IPS-18a (cell line): ENCODE data around the gene DPH5.

ENCODE experiments used
- H3K27ac ChIP-seq: one replicate; pipeline ENCODE4 v1.5.1; 2013; ENCODE audit warnings: low read length
- H3K27me3 ChIP-seq: one replicate; pipeline ENCODE4 v1.6.1; 2013; ENCODE audit warnings: mild to moderate bottlenecking, low read length; ENCODE audit not compliant: control insufficient read depth, insufficient read depth
- H3K36me3 ChIP-seq: one replicate; pipeline ENCODE4 v1.6.1; 2013; ENCODE audit warnings: low read depth, low read length; ENCODE audit not compliant: control insufficient read depth
- H3K4me1 ChIP-seq: one replicate; pipeline ENCODE4 v1.6.1; 2013; ENCODE audit warnings: low read depth, low read length; ENCODE audit not compliant: control insufficient read depth
- H3K4me3 ChIP-seq: one replicate; pipeline ENCODE4 v1.5.1; 2013; ENCODE audit warnings: low read length
- H3K9ac ChIP-seq: one replicate; pipeline ENCODE4 v1.6.1; 2013; ENCODE audit warnings: mild to moderate bottlenecking, low read length, moderate library complexity
- H3K9me3 ChIP-seq: one replicate; pipeline ENCODE4 v1.6.1; 2013; ENCODE audit warnings: low read depth, low read length; ENCODE audit not compliant: control insufficient read depth

Gene DPH5

GRCh38 chr1:101004670-101005069, 20.9 kb downstream of the DPH5 start:
- H3K4me1 ChIP-seq, result peaks cover 10% of the 10 kb centered on the region
- H3K9me3 ChIP-seq, result no peaks in the 10 kb centered on the region
- H3K9ac ChIP-seq, result no peak overlapping the region
- no peak overlapping the region for H3K4me3 ChIP-seq
- H3K27ac ChIP-seq, result no peak overlapping the region
- peaks cover 22% of the 10 kb centered on the region for H3K36me3 ChIP-seq
- H3K27me3 ChIP-seq, result no peaks in the 10 kb centered on the region

GRCh38 chr1:101004061-101004460, 21.5 kb downstream of the DPH5 start:
- Histone ChIP-seq H3K27ac (no peak overlapping the region), H3K9ac (no peak overlapping the region), H3K9me3 (no peaks in the 10 kb centered on the region), H3K36me3 (peaks cover 22% of the 10 kb centered on the region), H3K4me3 (no peak overlapping the region), H3K4me1 (peaks cover 10% of the 10 kb centered on the region), H3K27me3 (no peaks in the 10 kb centered on the region)

DNA sequence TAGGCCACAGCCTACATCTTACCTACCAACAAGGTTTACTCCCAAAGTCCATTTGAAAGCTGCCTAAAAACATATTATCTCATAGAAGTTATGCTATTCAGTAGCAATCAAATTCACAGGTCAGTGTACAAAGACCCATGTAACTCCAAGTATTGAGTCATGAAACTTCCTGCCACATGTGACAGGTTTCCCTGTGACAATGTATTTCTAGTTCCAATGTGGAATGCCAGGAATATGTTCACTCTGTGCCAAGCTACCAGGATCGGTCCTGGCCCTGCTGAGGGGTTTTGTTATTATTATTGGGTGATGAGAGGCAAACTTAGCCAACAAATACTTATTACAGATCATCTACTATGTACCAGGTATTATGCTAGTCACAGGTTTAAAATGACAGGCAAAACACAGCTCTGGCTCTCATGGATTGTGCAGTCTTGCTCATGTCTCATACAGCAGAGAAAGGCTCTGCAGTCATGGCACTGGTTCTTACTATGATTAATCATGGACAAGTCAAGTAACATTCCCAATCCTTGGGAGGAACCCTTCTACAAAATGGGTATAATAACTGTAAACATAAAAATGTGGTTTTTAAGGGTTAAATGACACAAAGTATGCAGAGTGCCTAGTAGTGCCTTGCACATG, 22.5 kb downstream of the DPH5 start:
- H3K4me1 ChIP-seq, result peaks cover 10% of the 10 kb centered on the region
- no peak overlapping the region for H3K27ac ChIP-seq
- no peak overlapping the region for H3K9ac ChIP-seq
- H3K36me3 ChIP-seq, result peaks cover 27% of the 10 kb centered on the region
- no peak overlapping the region for H3K4me3 ChIP-seq
- H3K27me3 ChIP-seq, result no peaks in the 10 kb centered on the region
- H3K9me3 ChIP-seq, result no peaks in the 10 kb centered on the region

DNA sequence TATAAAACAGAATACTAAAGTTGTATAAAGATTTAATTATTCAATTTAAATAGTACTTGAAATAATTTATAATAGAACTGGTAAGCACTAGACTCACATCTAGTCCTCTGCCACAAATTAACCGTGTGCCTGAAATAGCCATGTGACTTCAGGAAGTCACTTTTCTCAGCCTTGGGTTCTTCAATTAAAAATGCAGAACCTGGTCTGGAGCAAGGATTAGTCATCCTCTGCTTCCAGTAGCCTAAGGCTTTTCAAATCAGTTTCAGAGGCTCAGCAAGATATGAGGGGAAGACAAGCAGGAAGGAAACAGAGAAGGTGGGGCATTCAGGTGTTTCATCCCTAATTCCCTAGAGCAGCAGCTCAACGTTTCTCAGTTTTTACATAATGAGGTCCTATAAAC, 23.0 kb downstream of the DPH5 start:
- no peak overlapping the region for H3K9ac ChIP-seq
- H3K27me3 ChIP-seq, result no peaks in the 10 kb centered on the region
- peaks cover 10% of the 10 kb centered on the region for H3K4me1 ChIP-seq
- no peak overlapping the region for H3K4me3 ChIP-seq
- H3K9me3 ChIP-seq, result no peaks in the 10 kb centered on the region
- H3K27ac ChIP-seq, result no peak overlapping the region
- H3K36me3 ChIP-seq, result peaks cover 27% of the 10 kb centered on the region

- Histone ChIP-seq H3K4me1 (peaks cover 10% of the 10 kb centered on the region), H3K4me3 (no peak overlapping the region), H3K27me3 (no peaks in the 10 kb centered on the region), H3K36me3 (peaks cover 28% of the 10 kb centered on the region), H3K27ac (no peak overlapping the region), H3K9me3 (no peaks in the 10 kb centered on the region), H3K9ac (no peak overlapping the region)
Measured at GRCh38 chr1:101000131-101000873, 25.3 kb downstream of the DPH5 start.

- no peak overlapping the region for H3K27ac ChIP-seq
Measured at GRCh38 chr1:100998426-100998825, 27.2 kb downstream of the DPH5 start.

DNA sequence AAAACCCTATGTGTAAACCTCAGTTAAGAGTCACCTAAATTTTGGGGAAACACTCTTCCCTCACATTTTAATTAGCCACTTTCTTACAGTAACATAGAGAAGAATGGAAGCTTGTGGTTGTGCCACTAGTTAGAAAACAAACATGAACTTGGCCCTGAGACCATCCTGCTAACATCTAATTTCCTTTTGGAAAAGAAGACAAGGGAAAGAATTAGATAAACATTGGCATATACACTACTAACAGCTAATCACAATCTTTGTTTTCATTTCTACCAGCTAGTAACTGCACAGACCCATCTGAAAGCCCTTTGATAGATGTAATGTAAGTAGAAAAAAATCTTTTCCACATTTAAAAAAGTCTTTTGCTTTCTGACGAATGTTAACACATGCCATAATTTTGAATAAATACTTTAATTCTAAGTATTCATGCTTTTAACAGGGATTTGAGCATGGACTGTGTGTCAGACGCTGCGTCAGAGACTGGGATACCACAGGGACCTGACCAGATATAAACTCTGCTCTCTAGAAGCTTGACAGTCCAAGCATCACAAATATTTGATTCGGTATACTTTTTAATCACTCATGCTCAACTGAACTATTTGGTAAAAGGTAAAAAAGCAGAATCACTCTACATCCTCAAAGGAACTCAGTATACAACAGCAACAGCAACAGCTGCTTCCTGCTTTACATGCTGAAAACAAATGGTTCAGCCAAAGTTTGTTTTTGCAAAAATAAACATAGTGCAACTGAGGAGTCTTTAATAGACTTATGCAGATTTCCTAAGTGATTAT, 30.2 kb downstream of the DPH5 start:
- Histone ChIP-seq H3K4me3 (no peak overlapping the region), H3K9ac (no peak overlapping the region), H3K27me3 (no peaks in the 10 kb centered on the region), H3K4me1 (no peaks in the 10 kb centered on the region), H3K9me3 (no peaks in the 10 kb centered on the region), H3K27ac (no peak overlapping the region), H3K36me3 (peaks cover 27% of the 10 kb centered on the region)

More at GRCh38 chr1:100998426-100998825, 27.2 kb downstream of the DPH5 start:
- peaks cover 28% of the 10 kb centered on the region for H3K36me3 ChIP-seq
- no peak overlapping the region for H3K4me3 ChIP-seq
- H3K9ac ChIP-seq, result no peak overlapping the region
- H3K27me3 ChIP-seq, result no peaks in the 10 kb centered on the region
- no peaks in the 10 kb centered on the region for H3K9me3 ChIP-seq
- peaks cover 5% of the 10 kb centered on the region for H3K4me1 ChIP-seq

DNA sequence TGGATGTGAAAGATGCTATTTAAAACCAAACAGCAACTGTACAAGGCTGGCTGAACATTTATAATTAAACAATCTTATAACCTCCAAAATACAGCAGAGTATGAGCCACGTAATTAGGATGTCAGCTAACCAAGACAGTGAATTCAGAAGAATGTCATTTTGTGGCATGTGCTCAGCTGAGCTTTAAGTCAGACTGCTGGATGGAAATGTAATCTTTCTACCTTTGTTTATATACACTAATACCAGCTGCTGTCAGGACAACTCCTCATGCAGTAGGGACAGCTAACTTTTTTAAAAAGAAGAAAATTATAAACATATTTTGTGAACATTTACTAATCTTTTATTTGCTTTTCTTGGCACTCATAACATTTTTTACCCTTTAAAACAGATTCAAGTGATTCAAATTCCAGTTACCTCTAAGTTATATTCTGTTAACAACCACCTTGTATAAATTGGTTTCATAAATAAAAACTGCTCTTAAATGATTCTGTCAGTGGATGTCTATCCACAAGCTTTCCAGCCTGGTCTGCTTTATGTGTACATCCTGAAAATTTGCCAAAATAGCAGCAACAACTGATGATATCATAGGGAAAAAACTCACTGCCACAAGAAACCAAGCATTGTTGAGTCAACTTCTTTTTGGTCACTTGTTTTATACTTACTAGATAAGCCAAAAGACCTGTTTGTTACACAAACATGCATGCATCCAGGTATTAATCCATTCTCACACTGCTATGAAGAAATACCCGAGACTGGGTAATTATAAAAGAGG, 36.1 kb downstream of the DPH5 start:
- H3K9ac ChIP-seq, result no peak overlapping the region
- H3K4me1 ChIP-seq, result no peaks in the 10 kb centered on the region
- no peaks in the 10 kb centered on the region for H3K9me3 ChIP-seq
- no peaks in the 10 kb centered on the region for H3K27me3 ChIP-seq
- no peak overlapping the region for H3K27ac ChIP-seq
- peaks cover 25% of the 10 kb centered on the region for H3K36me3 ChIP-seq
- H3K4me3 ChIP-seq, result no peak overlapping the region

GRCh38 chr1:100988121-100988520, 37.5 kb downstream of the DPH5 start:
- H3K9ac ChIP-seq, result no peak overlapping the region
- peaks cover 25% of the 10 kb centered on the region for H3K36me3 ChIP-seq
- no peaks in the 10 kb centered on the region for H3K27me3 ChIP-seq
- no peak overlapping the region for H3K27ac ChIP-seq
- no peaks in the 10 kb centered on the region for H3K9me3 ChIP-seq
- no peaks in the 10 kb centered on the region for H3K4me1 ChIP-seq
- H3K4me3 ChIP-seq, result no peak overlapping the region

- no peak overlapping the region for H3K4me3 ChIP-seq
- no peaks in the 10 kb centered on the region for H3K27me3 ChIP-seq
- H3K36me3 ChIP-seq, result peaks cover 3% of the 10 kb centered on the region
- no peak overlapping the region for H3K9ac ChIP-seq
- no peaks in the 10 kb centered on the region for H3K4me1 ChIP-seq
- no peaks in the 10 kb centered on the region for H3K9me3 ChIP-seq
- H3K27ac ChIP-seq, result no peak overlapping the region
Measured at GRCh38 chr1:100982793-100983192, 42.8 kb downstream of the DPH5 start.

DNA sequence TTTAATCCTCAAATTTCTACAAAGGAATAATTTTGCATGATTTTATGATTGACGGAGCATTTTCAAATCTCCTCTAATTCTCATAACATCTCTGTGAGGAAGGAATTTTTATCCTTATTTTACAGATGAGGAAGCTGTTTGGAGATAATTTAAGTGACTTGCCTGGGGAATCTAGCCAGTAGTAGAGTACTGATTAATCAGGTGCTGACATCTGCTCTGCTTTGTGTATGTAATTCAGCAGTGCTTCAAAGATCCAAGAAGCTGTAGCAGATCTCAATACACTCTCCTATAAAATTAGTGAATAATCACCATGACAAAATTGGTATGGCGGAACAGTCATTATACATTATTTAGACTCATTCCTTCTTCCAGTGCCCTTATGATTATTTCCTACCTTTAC, 46.0 kb downstream of the DPH5 start:
- Histone ChIP-seq H3K4me3 (no peak overlapping the region), H3K9me3 (no peaks in the 10 kb centered on the region), H3K36me3 (peaks cover 11% of the 10 kb centered on the region), H3K9ac (no peak overlapping the region), H3K4me1 (no peaks in the 10 kb centered on the region), H3K27ac (no peak overlapping the region), H3K27me3 (no peaks in the 10 kb centered on the region)
